ENCODE results near the gene TSC2.
"Not testable (repeated sequence)": the region's sequence is repeated elsewhere in the genome, so short reads cannot be mapped to it uniquely, and the experiment has no call there.

Gene TSC2

GRCh38 chr16:2087748-2088631 lies 40.2 kb downstream of the TSC2 start:
- no peak for DNase-seq

- DNase-seq = no peak
Observed at GRCh38 chr16:2088759-2089358, 41.1 kb downstream of the TSC2 start.

GRCh38 chr16:2089706-2090480 lies 42.1 kb downstream of the TSC2 start:
- DNase-seq = no peak

- no peak for DNase-seq
Observed at GRCh38 chr16:2090481-2090776, 42.6 kb downstream of the TSC2 start.

DNA sequence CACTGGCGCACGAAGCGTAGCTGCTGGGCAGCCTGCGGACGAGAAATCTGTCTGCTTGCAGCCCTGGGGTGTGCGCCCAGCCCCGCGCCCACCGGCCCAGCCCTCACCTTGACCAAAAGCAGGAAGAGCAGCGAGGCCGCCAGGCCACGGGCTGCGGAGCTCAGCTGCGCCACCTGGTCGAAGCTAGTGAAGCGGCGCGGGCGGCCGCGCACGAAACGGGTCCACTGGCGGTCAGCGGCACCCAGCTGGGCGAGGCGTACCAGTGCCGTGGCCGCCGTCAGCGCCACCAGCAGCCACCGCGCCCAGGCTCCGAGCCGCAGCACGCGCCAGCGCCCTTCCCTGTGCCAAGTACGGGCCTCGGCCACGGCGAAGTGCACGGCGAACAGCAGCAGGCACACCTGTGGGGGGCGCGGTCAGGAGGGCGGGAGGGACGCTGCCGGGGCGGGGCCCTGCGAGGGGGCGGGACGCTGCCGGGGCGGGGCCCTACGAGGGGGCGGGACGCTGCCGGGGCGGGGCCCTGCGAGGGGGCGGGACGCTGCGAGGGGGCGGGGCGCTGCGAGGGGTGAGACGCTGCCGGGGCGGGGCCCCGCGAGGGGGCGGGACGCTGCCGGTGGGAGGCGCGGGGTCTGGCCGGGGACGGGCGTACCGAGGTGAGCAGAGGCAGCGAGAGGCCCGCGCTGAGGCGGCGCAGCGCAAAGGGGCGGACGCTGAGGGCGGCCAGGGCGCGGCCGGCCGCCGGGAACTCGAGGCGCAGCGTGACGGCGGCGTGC lies 43.2 kb downstream of the TSC2 start:
- DNase-seq = no peak

DNA sequence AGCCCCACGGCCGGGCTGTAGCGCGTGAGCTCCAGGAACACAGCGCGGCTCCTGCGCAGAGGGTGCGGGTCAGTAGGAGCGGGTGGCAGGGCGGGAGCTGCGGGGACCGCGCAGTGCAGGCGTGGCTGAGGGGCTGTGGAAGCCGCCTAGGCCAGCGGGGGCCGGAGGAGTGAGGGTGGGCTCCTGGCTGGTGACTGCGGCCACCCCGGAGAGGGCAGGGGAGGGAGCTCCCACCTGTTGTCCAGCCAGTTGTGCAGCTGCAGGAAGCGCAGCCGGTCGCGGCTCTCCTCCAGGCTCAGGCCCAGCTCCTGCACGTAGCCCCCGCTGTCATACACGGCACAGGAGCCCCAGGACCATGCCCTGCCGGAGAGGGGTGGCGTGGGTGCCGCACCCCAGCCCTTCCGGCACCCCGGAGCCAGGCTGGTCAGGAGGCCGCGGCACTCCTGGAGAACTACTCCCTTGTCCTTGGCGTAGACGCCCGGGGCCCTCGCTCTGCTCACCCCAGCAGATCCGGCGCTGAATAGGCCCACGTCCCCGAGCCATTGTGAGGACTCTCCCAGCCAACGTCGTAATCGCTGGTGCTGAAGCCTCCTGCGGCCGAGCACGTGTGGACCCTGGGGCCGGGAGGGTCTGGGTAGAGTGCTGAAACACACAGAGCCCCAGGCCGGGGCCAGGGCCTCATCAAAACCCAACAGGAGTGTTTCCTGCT lies 43.9 kb downstream of the TSC2 start:
- DNase-seq = no peak

- DNase-seq = no peak
Observed at GRCh38 chr16:2092256-2092620, 44.5 kb downstream of the TSC2 start.

DNA sequence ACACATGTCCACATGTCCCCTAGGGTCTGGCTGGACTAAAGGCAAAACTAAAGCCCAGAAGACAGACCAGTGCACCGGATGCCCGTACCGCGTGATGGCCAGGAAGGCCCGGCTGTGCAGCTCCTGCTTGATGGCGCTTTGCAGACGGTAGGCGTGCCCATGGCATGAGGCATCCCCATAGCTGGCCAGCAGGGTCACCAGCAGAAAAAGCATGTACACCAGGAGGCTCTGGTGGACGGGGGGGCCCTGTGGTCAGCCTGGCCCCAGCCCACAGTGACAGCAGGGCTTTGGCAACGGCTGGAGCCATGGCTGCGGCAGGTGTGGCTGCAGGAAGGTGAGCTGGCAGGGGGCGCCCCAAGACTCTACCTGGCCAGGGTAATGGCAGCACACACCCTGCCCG lies 45.1 kb downstream of the TSC2 start:
- DNase-seq = no peak

GRCh38 chr16:2093793-2094192 lies 46.0 kb downstream of the TSC2 start:
- no peak for DNase-seq

- no peak for DNase-seq
Observed at GRCh38 chr16:2095315-2095853, 47.6 kb downstream of the TSC2 start.

GRCh38 chr16:2095918-2096582 lies 48.3 kb downstream of the TSC2 start:
- no peak for DNase-seq

- no peak for DNase-seq
Observed at GRCh38 chr16:2096853-2097595, 49.2 kb downstream of the TSC2 start.

GRCh38 chr16:2097689-2098088 lies 49.9 kb downstream of the TSC2 start:
- DNase-seq = not testable (repeated sequence)

- not testable (repeated sequence) for DNase-seq
Observed at GRCh38 chr16:2101581-2101980, 53.8 kb downstream of the TSC2 start.

- DNase-seq = no peak
Observed at GRCh38 chr16:2102471-2102870, 54.7 kb downstream of the TSC2 start.

- not testable (repeated sequence) for DNase-seq
Observed at GRCh38 chr16:2104464-2104863, 56.7 kb downstream of the TSC2 start.

GRCh38 chr16:2105291-2105690 lies 57.5 kb downstream of the TSC2 start:
- not testable (repeated sequence) for DNase-seq

DNA sequence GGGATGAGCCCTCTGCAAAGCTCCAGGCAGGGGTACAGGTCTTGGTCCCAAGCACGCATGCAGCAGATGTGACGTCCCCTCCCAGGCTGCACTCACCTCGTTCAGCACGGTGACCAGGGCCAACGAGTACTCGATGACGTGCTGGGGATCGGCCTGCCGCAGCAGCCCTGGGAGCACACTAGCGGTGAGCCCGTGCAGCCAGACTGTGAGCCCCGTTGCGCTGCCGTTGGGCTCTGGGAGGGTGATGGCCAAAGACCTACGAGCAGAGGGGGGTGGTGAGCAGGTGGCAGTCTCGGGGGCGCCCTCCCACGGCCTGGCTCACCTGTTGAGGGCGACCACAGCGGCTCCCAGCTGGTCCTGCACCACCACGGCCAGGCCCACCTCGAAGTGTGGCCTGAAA lies 58.0 kb downstream of the TSC2 start:
- not testable (repeated sequence) for DNase-seq

- DNase-seq = not testable (repeated sequence)
Observed at GRCh38 chr16:2106211-2106610, 58.4 kb downstream of the TSC2 start.

DNA sequence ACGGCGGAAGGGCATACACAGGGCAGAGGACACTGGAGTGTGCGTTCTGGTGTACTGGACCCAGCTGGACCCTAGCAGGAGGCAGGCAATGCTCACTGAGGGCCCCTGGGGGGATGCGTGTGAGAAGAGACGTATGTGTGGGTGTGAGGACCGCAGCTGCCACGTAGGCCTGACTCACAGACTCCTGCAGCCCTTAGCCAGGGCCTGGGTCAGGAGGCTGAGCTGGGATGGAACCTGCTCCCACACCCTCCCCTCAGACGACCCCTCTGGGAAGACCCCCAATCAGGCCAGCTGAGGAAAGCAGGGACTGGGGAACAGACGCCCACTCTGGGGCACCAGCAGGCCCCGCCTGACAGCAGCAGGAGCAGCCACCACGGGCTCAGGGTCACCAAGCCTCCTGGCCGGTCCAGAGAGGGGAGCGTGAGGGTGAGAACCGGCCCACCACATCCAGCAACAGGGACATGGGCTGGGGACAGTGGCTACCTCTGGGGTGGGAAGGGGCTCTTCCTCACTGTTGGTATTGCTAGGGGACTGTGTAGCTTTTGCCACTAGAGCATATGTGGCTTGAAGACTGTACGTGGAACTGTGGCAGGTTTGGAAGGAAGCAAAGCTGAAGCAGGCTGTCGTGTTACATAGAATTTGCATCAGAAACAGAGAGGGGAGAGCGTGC lies 59.5 kb downstream of the TSC2 start:
- not testable (repeated sequence) for DNase-seq

Data from SHP77 treated with DMSO at 0.1 percent for 48 hours (cell line).